Endothelial cell of umbilical vein (primary cell): Measurements from ENCODE around the gene NPHS1. TPM values are rescaled to one million over a fixed set of nuclear protein-coding genes. Genes with fewer than 3 reads are reported as not detected.

Experiments
- BruUV-seq: library from RNA; stranded (reverse); fragments of 400-500 nt; replicated peaks from 2 replicates; lab custom pipeline; 2021; lab: Mats Ljungman, UMichigan
- CTCF ChIA-PET: fragments of 300-600, 350-600 bp; sonication (Branson Sonifier 250); formaldehyde crosslinking; loops from one replicate; lab custom pipeline; 2021; ENCODE audit warnings: antibody characterized with exemption, inconsistent platforms; lab: Charles Lee
- POLR2A ChIA-PET: fragments of 300-600, 350-600 bp; sonication (Branson Sonifier 250); formaldehyde crosslinking; loops from one replicate; lab custom pipeline; 2021; ENCODE audit warnings: antibody characterized with exemption, inconsistent platforms; lab: Charles Lee
- DNase-seq: peaks from one replicate; pipeline ENCODE4 v3.0.0-alpha.2; 2011; ENCODE audit warnings: low read depth, low spot score
- FAIRE-seq: peaks from 2 replicates; lab custom pipeline; 2011; peaks lifted over from hg19 to GRCh38; lab: Jason Lieb, UNC
- H2AFZ ChIP-seq: 2 replicates; pipeline ENCODE4 v1.6.0; 2012; ENCODE audit warnings: low read depth, low read length, control low read depth, inconsistent platforms
- H3K27ac ChIP-seq: 2 replicates; pipeline ENCODE4 v1.5.1; 2011; ENCODE audit warnings: low read depth, mild to moderate bottlenecking, control low read depth, low read length, moderate library complexity; ENCODE audit not compliant: insufficient read depth
- H3K27me3 ChIP-seq, 2 experiments: 2 replicates each; pipeline versions ENCODE4 v1.6.0 to v1.6.1; 2011; ENCODE audit warnings: low read length in 2 of 2, mixed read lengths in 1 of 2; ENCODE audit not compliant: control insufficient read depth in 2 of 2, insufficient read depth in 2 of 2
- H3K36me3 ChIP-seq, 2 experiments: 2 replicates in 1 of 2; 3 replicates in 1 of 2; pipeline ENCODE4 v1.5.1; 2011; ENCODE audit warnings: low read length in 2 of 2, mild to moderate bottlenecking in 1 of 2, moderate library complexity in 1 of 2; ENCODE audit not compliant: control insufficient read depth in 2 of 2, insufficient read depth in 2 of 2; ENCODE audit errors: extremely low read depth in 1 of 2
- H3K4me1 ChIP-seq: 3 replicates; pipeline ENCODE4 v1.5.1; 2011; ENCODE audit warnings: mild to moderate bottlenecking, low read length; ENCODE audit not compliant: control insufficient read depth, insufficient read depth; ENCODE audit errors: extremely low read depth
- H3K4me2 ChIP-seq: 2 replicates; pipeline ENCODE4 v1.6.1; 2011; ENCODE audit warnings: low read length, control low read depth, mixed read lengths; ENCODE audit not compliant: insufficient read depth
- H3K4me3 ChIP-seq, 3 experiments: fragments of 200-600 bp in 1 of 3; sonication (generic), shearing (Covaris generic) in 1 of 3; replicated peaks in 1 of 3; 2 replicates each; pipeline ENCODE4 v1.5.1; 2011 to 2016; ENCODE audit warnings: control low read depth in 3 of 3, low read length in 3 of 3, mild to moderate bottlenecking in 2 of 3, inconsistent platforms in 1 of 3, low read depth in 1 of 3, moderate library complexity in 1 of 3; ENCODE audit not compliant: insufficient read depth in 1 of 3
- H3K79me2 ChIP-seq: 2 replicates; pipeline ENCODE4 v1.6.0; 2012; ENCODE audit warnings: low read length, inconsistent platforms; ENCODE audit not compliant: control insufficient read depth, insufficient read depth
- H3K9ac ChIP-seq: replicated peaks from 2 replicates; pipeline ENCODE3; 2011; ENCODE audit warnings: low read length, control low read depth; ENCODE audit not compliant: insufficient read depth; ENCODE audit errors: extremely low read depth
- H3K9me1 ChIP-seq: replicated peaks from 3 replicates; pipeline ENCODE4 v1.6.0; 2011; ENCODE audit warnings: mild to moderate bottlenecking, low read length; ENCODE audit not compliant: control insufficient read depth, insufficient read depth; ENCODE audit errors: extremely low read depth
- H3K9me3 ChIP-seq: replicated peaks from 2 replicates; pipeline ENCODE4 v1.5.1; 2012; ENCODE audit warnings: low read length, inconsistent platforms; ENCODE audit not compliant: control insufficient read depth, insufficient read depth
- H4K20me1 ChIP-seq: replicated peaks from 2 replicates; pipeline ENCODE3; 2011; ENCODE audit warnings: mild to moderate bottlenecking, low read length; ENCODE audit not compliant: control insufficient read depth, insufficient read depth; ENCODE audit errors: extremely low read depth
- CTCF ChIP-seq, 2 donors: IDR thresholded peaks; 1 replicate in 1 of 2; 2 replicates in 1 of 2; pipeline ENCODE4 v1.5.1; 2011; ENCODE audit warnings: low read length in 2 of 2, mild to moderate bottlenecking in 2 of 2, moderate library complexity in 2 of 2, control low read depth in 1 of 2, inconsistent platforms in 1 of 2, low read depth in 1 of 2; ENCODE audit not compliant: insufficient read depth in 1 of 2; ENCODE audit errors: extremely low read depth in 1 of 2
- EZH2 ChIP-seq: IDR thresholded peaks from 2 replicates; pipeline ENCODE4 v1.6.1; 2012; ENCODE audit warnings: borderline replicate concordance, low read depth, mild to moderate bottlenecking, moderate library complexity, low read length, inconsistent platforms; ENCODE audit not compliant: severe bottlenecking
- FOS ChIP-seq: IDR thresholded peaks from 2 replicates; pipeline ENCODE4 v1.6.1; 2011; ENCODE audit warnings: mild to moderate bottlenecking, low read length, moderate library complexity, borderline replicate concordance; ENCODE audit not compliant: insufficient read depth
- GATA2 ChIP-seq: IDR thresholded peaks from 2 replicates; pipeline ENCODE4 v1.7.0; 2011; ENCODE audit warnings: low read depth, mild to moderate bottlenecking, moderate library complexity, mixed read lengths, low read length; ENCODE audit not compliant: insufficient read length, insufficient read depth
- JUN ChIP-seq: IDR thresholded peaks from 2 replicates; pipeline ENCODE4 v1.6.1; 2011; ENCODE audit warnings: borderline replicate concordance, low read depth; ENCODE audit not compliant: insufficient read length, insufficient read depth
- MAX ChIP-seq: IDR thresholded peaks from 2 replicates; pipeline ENCODE4 v1.6.1; 2011; ENCODE audit not compliant: insufficient read depth, insufficient read length
- MYC ChIP-seq: IDR thresholded peaks from one replicate; pipeline ENCODE4 v1.6.1; 2011; ENCODE audit warnings: mild to moderate bottlenecking, low read depth, low read length
- POLR2A ChIP-seq: IDR thresholded peaks from 2 replicates; pipeline ENCODE4 v1.6.1; 2012; ENCODE audit warnings: low read depth, mild to moderate bottlenecking, control low read depth, low read length
- POLR2AphosphoS5 ChIP-seq: IDR thresholded peaks from 2 replicates; pipeline ENCODE4 v1.6.1; 2012; ENCODE audit warnings: low read depth, mild to moderate bottlenecking, control low read depth, low read length, moderate library complexity; ENCODE audit not compliant: insufficient read depth
- dilution Hi-C: fragments of 300-500 bp; cut with MboI; formaldehyde crosslinking; loops from one replicate; pipeline ENCODE4 v1.15.0; 2019; ENCODE audit warnings: low sequenced_read_pairs; ENCODE audit not compliant: extremely low pct_ligation_motif_present
- intact Hi-C: fragments of 100-400 bp; cut with micrococcal nuclease; formaldehyde crosslinking; loops from one replicate; pipeline ENCODE4 v1.10.0; 2022
- polyA plus RNA-seq, 4 experiments: library from polyadenylated mRNA; depleted of rRNA in 3 of 4; stranded (reverse) in 3 of 4; unstranded in 1 of 4; fragments of >200 nt; gene quantifications; 2 replicates each; pipeline versions ENCODE4 v1.2.1 to v1.2.3, GENCODE V29; 2011 to 2012; ENCODE audit warnings: missing spikeins in 1 of 4
- total RNA-seq: library from RNA; stranded (reverse); gene quantifications from 2 replicates; pipeline ENCODE4 v1.2.3, GENCODE V29; 2021

NPHS1 gene
- total and polyA plus RNA-seq, 2 donors (not counting 3 experiments of a cell fraction or from before 2014, with no cell fraction given), result not detected

- POLR2A ChIA-PET, result no interaction called here
- TF ChIP-seq MYC (no peak), POLR2AphosphoS5 (no peak), GATA2 (no peak), EZH2 (no peak), CTCF (IDR thresholded peaks at IDR 0.05; ENCODE audit: extremely low read depth in 1 of 2, insufficient read depth in 1 of 2, low read depth in 1 of 2, low read length in 2 of 2) (no peak), JUN (no peak), POLR2A (no peak), FOS (no peak), MAX (no peak)
- H3K4me1 ChIP-seq, result no peaks in the 10 kb centered on the region
- FAIRE-seq (no peak), DNase-seq (no peak)
- no peaks in the 10 kb centered on the region for H3K79me2 ChIP-seq
- dilution Hi-C loops (no loop called here), intact Hi-C loops (no loop called here)
- no peak overlapping the region for H3K4me3 ChIP-seq
- no peak overlapping the region for H3K9ac ChIP-seq
- H2AFZ ChIP-seq, result no peak overlapping the region
- no peaks in the 10 kb centered on the region for H3K36me3 ChIP-seq
- H3K9me1 ChIP-seq, result no peaks in the 10 kb centered on the region
- H3K4me2 ChIP-seq, result no peak overlapping the region
- no peak overlapping the region for H3K27ac ChIP-seq
- CTCF ChIA-PET, result no interaction called here
- peaks cover 2 to 3% of the 10 kb centered on the region in 2 experiments for H3K27me3 ChIP-seq
- BruUV-seq, result no TSS peak
- H3K9me3 ChIP-seq, result no peaks in the 10 kb centered on the region
- H4K20me1 ChIP-seq, result no peaks in the 10 kb centered on the region
Measured at GRCh38 chr19:35806597-35806996, 45.7 kb downstream of the NPHS1 start.
